Activated CD4-positive, alpha-beta T cell treated with anti-CD3 and anti-CD28 coated beads, Interleukin-2, amount 10 ng/mL, durations not matched to agents 24 days and 14 days (primary cell): ENCODE data around the gene UNCX. TPM values are rescaled to one million over a fixed set of nuclear protein-coding genes. Genes with fewer than 3 reads are reported as not detected.
"Not testable (repeated sequence)": the region's sequence is repeated elsewhere in the genome, so short reads cannot be mapped to it uniquely, and the experiment has no call there.

Experiments
- DNase-seq: peaks from one replicate; pipeline ENCODE4 v3.0.0; 2022
- H3K27ac Mint-ChIP-seq: one replicate; pipeline ENCODE4 v1.8.0; 2022; ENCODE audit warnings: mild to moderate bottlenecking, mixed read lengths
- H3K27me3 Mint-ChIP-seq: one replicate; pipeline ENCODE4 v1.8.0; 2022; ENCODE audit warnings: mixed read lengths
- H3K36me3 Mint-ChIP-seq: one replicate; pipeline ENCODE4 v1.8.0; 2022; ENCODE audit warnings: low read depth, mild to moderate bottlenecking, mixed read lengths
- H3K4me1 Mint-ChIP-seq: one replicate; pipeline ENCODE4 v1.8.0; 2021; ENCODE audit warnings: mixed read lengths
- H3K4me3 Mint-ChIP-seq: one replicate; pipeline ENCODE4 v1.8.0; 2022; ENCODE audit warnings: mild to moderate bottlenecking, moderate library complexity, mixed read lengths
- H3K9me3 Mint-ChIP-seq: one replicate; pipeline ENCODE4 v1.8.0; 2021; ENCODE audit warnings: mixed read lengths
- intact Hi-C: fragments of 100-400 bp; cut with micrococcal nuclease; formaldehyde crosslinking; loops from one replicate; pipeline ENCODE4 v1.15.1; 2023
- total RNA-seq: library from RNA; stranded (reverse); gene quantifications from 2 replicates; pipeline ENCODE4 v1.2.3, GENCODE V29; 2022

UNCX gene
- total RNA-seq, 1 donor from 2014 or later: not detected

DNA sequence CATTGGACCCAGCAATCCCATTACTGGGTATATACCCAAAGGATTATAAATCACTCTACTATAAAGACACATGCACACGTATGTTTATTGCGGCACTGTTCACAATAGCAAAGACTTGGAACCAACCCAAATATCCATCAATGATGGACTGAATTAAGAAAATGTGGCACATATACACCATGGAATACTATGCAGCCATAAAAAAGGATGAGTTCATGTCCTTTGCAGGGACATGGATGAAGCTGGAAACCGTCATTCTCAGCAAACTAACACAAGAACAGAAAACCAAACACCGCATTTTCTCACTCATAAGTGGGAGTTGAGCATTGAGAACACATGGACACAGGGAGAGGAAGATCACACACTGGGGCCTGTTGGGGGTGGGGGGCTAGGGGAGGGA lies 47.2 kb downstream of the UNCX start:
- H3K4me1 Mint-ChIP-seq, H3K27ac Mint-ChIP-seq, intact Hi-C loops, H3K27me3 Mint-ChIP-seq, H3K4me3 Mint-ChIP-seq, H3K36me3 Mint-ChIP-seq, DNase-seq, H3K9me3 Mint-ChIP-seq: not testable (repeated sequence)

DNA sequence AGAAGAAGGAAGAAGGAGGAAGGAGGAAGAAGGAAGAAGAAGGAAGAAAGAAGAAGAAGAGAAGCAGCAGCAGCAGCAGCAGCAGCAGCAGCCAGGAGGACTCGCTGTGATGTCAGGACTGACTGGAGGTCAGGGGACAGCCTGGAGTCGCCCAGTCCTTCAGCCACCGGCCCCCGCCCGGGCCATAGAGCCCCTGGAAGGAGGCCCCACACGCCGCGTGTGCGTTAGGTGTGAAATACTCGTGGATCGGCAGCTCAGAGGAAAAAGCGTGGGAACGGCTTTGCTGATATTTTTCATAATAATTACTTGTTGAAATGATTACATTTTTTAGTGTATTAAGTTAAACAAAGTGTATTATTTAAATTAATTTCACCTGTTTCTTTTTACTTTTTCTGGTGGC lies 48.4 kb downstream of the UNCX start:
- Mint-ChIP-seq H3K4me1 (no peaks in the 10 kb centered on the region), H3K9me3 (no peaks in the 10 kb centered on the region), H3K36me3 (no peaks in the 10 kb centered on the region), H3K4me3 (no peak overlapping the region), H3K27me3 (no peaks in the 10 kb centered on the region), H3K27ac (no peak overlapping the region)
- DNase-seq: no peak
- intact Hi-C loops: no loop called here

GRCh38 chr7:1282679-1283078 lies 50.0 kb downstream of the UNCX start:
- no peaks in the 10 kb centered on the region for H3K4me1 Mint-ChIP-seq
- intact Hi-C loops: no loop called here
- H3K27me3 Mint-ChIP-seq: no peaks in the 10 kb centered on the region
- H3K27ac Mint-ChIP-seq: no peak overlapping the region
- no peaks in the 10 kb centered on the region for H3K36me3 Mint-ChIP-seq
- DNase-seq: no peak
- H3K4me3 Mint-ChIP-seq: no peak overlapping the region
- no peaks in the 10 kb centered on the region for H3K9me3 Mint-ChIP-seq

DNA sequence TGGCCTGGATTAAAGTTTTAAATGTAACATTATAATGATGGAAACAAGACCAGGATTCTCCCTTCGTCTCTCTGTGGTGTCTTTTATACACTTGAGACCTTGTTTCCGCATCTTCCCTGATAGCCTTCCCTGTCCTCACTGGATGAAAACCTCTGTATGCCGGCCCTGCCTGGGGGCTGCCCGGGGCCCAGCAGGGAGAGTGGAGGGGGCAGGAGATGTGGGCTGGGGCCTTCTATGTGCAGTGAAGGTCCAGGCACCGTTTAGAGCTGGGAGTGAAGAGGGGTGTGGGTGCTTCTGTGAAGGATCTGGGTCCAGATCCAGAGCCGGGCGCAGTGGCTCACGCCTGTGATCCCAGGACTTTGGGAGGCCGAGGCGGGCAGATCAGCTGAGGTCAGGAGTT lies 50.7 kb downstream of the UNCX start:
- DNase-seq: no peak
- H3K4me3 Mint-ChIP-seq: no peak overlapping the region
- no peaks in the 10 kb centered on the region for H3K27me3 Mint-ChIP-seq
- no peaks in the 10 kb centered on the region for H3K9me3 Mint-ChIP-seq
- intact Hi-C loops: no loop called here
- no peaks in the 10 kb centered on the region for H3K36me3 Mint-ChIP-seq
- no peaks in the 10 kb centered on the region for H3K4me1 Mint-ChIP-seq
- no peak overlapping the region for H3K27ac Mint-ChIP-seq

DNA sequence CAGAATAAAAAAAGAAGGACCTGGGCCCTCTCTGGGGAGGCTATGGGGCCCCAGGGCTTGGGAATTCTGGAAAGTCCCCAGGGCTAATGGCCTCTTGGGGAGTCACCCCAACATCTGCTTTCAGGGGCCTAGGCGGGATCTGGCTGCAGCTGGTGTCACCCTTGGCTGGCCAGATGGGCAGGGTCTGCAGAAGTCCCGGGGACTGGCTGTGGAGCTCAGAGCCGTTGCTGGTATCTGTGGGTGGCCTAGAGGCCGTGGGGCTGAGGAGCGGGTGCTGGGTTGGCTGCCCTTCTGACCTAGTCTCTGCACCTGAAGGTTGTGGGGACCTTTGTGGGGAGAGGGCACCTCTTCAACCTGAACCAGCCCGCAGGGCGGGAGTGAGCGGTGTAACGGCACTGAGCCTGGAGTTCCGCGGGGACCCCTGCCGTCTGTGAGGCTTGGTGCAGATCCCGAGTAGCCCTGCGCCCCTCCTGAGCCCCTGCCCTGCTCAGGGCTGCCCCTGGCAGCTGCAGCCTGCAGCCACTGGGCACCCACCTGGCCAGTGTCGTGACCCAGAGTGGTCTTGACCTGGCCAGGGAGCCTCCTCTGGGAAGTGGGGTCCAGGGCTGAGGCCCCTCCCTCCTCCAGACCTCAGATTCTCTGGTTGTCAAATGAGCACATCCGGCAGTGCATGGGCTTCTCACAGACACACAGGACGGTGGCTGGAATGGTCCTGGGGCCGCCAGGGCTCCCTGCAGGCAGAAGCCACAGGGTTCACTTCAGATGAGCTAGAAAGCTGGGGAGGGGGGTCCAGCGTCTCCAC lies 51.5 kb downstream of the UNCX start:
- H3K4me1 Mint-ChIP-seq: no peaks in the 10 kb centered on the region
- no peaks in the 10 kb centered on the region for H3K27me3 Mint-ChIP-seq
- no peaks in the 10 kb centered on the region for H3K36me3 Mint-ChIP-seq
- intact Hi-C loops: no loop called here
- H3K27ac Mint-ChIP-seq: no peak overlapping the region
- DNase-seq: no peak
- H3K9me3 Mint-ChIP-seq: no peaks in the 10 kb centered on the region
- H3K4me3 Mint-ChIP-seq: no peak overlapping the region

GRCh38 chr7:1284743-1285458 lies 52.2 kb downstream of the UNCX start:
- Mint-ChIP-seq H3K27me3 (peaks cover 6% of the 10 kb centered on the region), H3K4me3 (no peak overlapping the region), H3K27ac (no peak overlapping the region), H3K36me3 (no peaks in the 10 kb centered on the region), H3K4me1 (no peaks in the 10 kb centered on the region), H3K9me3 (no peaks in the 10 kb centered on the region)
- intact Hi-C loops: no loop called here
- DNase-seq: no peak

DNA sequence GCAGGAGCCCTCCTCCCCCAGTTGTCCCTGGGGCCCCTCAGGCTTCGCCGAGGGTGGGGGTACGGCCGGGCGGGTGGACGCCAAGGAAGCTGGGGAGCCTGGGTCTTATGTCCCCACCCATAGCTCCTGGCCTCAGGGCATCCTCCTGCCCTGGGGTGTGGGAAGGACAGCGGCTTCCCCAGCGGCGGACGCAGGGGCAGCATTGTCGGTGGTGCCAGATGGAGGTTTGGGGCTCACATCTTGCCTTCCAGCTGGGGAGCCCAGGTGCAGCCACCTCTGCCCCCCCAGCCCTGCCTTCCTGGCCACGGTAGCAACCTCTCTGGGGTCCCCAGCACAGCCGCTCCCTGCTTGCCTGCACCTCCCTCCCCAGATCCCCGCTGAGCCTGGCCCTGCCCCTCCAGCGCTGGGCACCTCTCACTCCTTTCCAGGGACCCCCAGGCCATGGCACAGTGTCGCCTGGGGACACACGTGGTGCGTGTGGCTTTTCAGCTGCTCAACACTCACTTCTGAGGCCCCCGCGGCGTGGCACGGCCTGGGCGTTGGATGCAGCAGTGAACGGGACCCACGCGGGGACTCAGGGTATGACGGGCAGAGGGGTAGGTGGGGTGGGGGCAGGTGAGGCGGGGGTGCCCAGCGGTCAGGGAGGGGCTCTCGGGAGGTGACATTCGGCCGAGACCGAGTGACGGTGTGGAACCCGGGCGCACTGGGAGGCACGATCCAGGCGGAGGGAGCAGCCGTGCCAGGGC lies 53.1 kb downstream of the UNCX start:
- Mint-ChIP-seq H3K36me3 (no peaks in the 10 kb centered on the region), H3K4me3 (no peak overlapping the region), H3K27ac (no peak overlapping the region), H3K27me3 (peaks cover 12% of the 10 kb centered on the region), H3K4me1 (no peaks in the 10 kb centered on the region), H3K9me3 (no peaks in the 10 kb centered on the region)
- no peak for DNase-seq
- intact Hi-C loops: no loop called here

Other genes starting within 250 kb of the UNCX start
- gene CYP2W1, start 249.7 kb upstream of the UNCX start, total RNA-seq: not detected in 2 replicates
- gene GPR146, start 188.3 kb upstream of the UNCX start, total RNA-seq: 2.5 and 4.1 TPM in 2 replicates
- 0.09 TPM in 1 of 2 replicates, not detected in the other for gene GPER1, start 144.8 kb upstream of the UNCX start, total RNA-seq
- gene ZFAND2A, start 72.7 kb upstream of the UNCX start, total RNA-seq: 19.9 and 24.2 TPM in 2 replicates
- gene MICALL2, start 226.6 kb downstream of the UNCX start, total RNA-seq: 1.8 TPM in 2 replicates